GM18511 (cell line): Measurements from ENCODE around the gene SAP30L.

Experiments
- ATAC-seq: cut with Tn5 transposase; IDR thresholded peaks from one replicate; pipeline ENCODE4 v1.9.1; 2021; ENCODE audit warnings: mild to moderate bottlenecking, moderate library complexity; ENCODE audit not compliant: unreplicated experiment

Gene SAP30L

GRCh38 chr5:154461531-154461930, 15.7 kb downstream of the SAP30L start:
- no peak for ATAC-seq

GRCh38 chr5:154464438-154464837, 18.6 kb downstream of the SAP30L start:
- ATAC-seq = no peak

GRCh38 chr5:154465169-154465568, 19.4 kb downstream of the SAP30L start:
- ATAC-seq = no peak

GRCh38 chr5:154466147-154466546, 20.4 kb downstream of the SAP30L start:
- no peak for ATAC-seq

DNA sequence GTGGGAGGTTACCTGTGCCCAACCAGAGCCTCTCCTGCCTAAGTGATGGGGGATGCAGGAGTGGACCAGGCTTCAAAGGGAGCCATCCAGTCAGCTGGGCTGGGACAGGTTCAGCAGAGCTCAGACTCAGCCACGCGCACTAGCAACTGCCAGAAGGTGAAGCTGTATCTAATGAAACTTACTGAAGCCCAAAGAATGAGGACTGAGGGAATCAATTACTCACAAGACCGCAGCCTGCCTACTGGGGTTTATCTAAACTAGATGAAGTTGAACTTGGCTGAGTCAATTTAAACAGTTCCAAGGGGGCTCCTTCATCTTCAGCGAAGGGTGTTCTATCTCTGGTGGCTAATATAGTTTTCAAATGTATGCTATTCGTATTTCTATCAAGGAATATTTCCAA, 20.9 kb downstream of the SAP30L start:
- ATAC-seq = no peak

- peak; percentile 98 for ATAC-seq
These were observed 22.0 kb downstream of the SAP30L start for GRCh38 chr5:154467655-154468354.

DNA sequence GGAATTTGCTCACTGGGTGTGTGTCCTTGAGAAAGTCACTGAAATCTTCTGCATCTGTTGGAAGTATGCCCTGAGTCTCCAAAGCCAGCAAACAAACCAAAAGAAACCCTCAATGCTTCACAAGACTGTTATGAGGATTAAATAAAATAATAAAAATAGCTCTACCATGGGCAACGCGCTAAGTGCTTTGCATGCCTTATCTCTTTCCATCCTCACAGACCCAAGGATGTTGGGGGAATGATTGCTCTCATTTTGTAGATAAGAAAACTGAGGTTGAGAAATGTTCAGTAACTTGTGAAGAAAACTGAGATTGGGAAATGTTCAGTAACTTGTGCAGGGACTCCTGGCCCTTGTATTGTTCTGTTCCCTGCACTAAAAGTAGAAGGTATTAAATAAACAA, 24.3 kb downstream of the SAP30L start:
- ATAC-seq = no peak

DNA sequence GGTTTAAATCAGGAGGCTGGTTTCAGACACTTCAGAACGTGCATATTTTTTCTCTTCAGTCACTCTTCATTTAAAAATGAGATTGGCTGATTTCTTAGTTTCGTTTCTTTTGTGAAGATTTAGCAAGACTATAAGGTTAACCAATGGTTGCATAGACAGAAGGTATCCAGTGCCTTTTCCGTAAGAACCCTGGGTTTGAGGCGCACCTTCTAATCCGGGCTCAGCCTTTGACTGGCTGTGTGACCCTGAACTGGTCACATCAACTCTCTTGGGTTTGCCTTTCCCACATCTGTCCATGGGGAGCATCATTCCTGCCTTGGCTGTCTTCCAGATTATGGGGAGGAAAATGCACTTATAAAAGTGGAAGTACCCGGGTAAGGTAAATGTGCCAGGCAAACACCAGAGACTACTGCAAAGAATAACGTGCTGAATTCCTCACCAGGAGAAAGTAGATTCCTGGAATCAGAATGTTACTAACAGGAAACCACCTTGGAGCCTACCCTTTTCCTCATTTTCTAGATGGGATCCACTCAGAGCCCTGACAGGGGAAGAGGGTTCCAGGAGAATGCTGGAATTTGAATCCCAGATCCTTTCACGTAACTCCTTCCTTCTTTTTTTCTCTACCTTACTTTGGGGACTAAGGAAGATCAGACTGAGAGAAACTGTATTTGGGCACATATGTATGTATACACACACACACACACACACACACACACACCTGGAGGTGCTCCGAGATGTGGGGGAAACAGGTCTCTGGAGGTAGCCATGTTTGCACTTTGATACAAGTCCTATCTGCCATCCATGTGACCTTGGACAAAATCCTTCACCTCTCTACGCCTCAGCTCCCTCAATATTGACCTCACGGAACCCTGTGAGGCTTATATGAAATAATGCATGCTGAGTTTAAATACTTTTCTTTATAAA, 25.4 kb downstream of the SAP30L start:
- no peak for ATAC-seq

- no peak for ATAC-seq
These were observed 27.2 kb downstream of the SAP30L start for GRCh38 chr5:154472871-154473580.

GRCh38 chr5:154473581-154474283, 27.9 kb downstream of the SAP30L start:
- ATAC-seq = no peak

DNA sequence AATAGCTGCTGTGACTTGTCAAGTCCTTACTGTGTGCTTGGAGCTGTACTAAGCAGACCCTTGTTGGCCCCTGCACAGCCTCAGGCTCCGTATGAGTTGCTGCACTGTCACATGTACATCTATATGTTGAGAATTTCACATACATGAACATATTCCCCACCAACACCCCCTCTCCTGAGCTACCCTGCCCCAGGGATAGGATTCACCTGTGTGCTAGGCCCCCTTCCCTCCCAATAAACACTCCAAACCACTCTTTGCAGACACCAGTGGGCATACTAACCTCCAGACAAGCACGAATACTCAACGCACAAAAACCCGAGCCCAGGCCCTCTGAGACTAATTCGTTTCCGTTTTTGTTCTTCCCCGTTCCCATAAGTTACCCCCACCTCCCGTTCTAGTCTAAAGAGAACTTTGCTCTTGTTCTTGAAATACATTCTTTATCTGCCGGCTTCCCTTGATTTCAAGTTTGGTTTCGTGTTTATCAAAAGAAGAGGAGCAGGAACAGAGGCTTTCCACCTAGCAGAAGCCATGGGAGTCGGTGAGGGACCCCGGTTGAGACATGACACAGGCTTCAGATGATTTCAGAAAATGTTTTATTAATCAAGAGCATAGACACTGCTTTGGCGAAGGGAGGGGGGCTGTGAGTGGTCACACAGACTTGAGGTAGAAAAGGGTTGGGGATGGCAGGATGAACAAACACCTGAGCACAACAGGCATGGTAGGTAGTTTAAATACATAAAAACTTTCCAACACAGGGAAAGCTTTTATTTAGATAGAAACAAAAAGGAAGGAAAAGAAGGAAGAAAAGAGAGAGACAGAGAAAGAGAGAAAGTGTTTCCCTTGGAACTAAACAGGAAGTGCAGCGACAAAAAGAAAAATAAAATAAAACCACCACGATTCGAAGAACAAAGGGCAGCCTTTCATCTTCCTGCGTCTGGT, 28.9 kb downstream of the SAP30L start:
- no peak for ATAC-seq

- no peak for ATAC-seq
These were observed 30.0 kb downstream of the SAP30L start for GRCh38 chr5:154475591-154476353.

GRCh38 chr5:154476354-154477205, 30.8 kb downstream of the SAP30L start:
- ATAC-seq = no peak

GRCh38 chr5:154477382-154478223, 31.8 kb downstream of the SAP30L start:
- no peak for ATAC-seq

DNA sequence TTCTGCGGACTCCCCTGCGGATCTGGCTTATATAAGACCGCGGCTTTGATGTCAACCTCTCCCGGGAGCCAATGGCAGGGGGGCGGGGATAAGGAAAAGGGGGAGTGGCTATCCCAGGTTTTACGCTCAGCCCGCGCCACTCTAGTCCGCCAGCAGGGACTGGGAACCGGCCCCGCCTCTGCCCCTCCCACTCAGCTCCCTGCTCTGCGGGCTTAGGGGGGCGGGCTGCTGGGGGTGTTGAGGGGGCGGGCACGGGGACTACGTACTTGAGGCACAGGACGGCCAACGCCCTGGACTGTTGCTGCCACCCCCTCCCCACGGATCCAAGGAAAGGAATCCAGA, 32.4 kb downstream of the SAP30L start, which contains the start of gene HAND1:
Gene HAND1 (minus strand): TSS at position 4 of the 342 bp plus-strand sequence. CDS start 219 bp downstream, outside the sequence.
- no peak for ATAC-seq

GRCh38 chr5:154478752-154479159, 33.0 kb downstream of the SAP30L start:
- ATAC-seq = no peak
